Panc1 (cell line): ENCODE measurements around the gene KIF25.

Experiments used
- CTCF ChIP-seq: fragments of 450-650 bp; IDR thresholded peaks from 2 replicates; pipeline ENCODE4 v1.5.1; 2017; ENCODE audit warnings: mild to moderate bottlenecking
- POLR2AphosphoS5 ChIP-seq: IDR thresholded peaks from 2 replicates; pipeline ENCODE4 v1.6.1; 2012; ENCODE audit warnings: mild to moderate bottlenecking, low read depth, low read length, moderate library complexity
- REST ChIP-seq, 2 experiments: IDR thresholded peaks; 2 replicates each; pipeline ENCODE4 v1.6.1; 2011 to 2012; ENCODE audit warnings: low read depth in 2 of 2, control low read depth in 1 of 2, low read length in 1 of 2, mild to moderate bottlenecking in 1 of 2, moderate library complexity in 1 of 2; ENCODE audit not compliant: insufficient read depth in 1 of 2
- SIN3A ChIP-seq: IDR thresholded peaks from 2 replicates; pipeline ENCODE4 v1.6.1; 2012; ENCODE audit warnings: low read depth, mild to moderate bottlenecking, low read length, moderate library complexity, borderline replicate concordance; ENCODE audit not compliant: insufficient read depth

- TF ChIP-seq POLR2AphosphoS5 (no peak), CTCF (no peak), REST (IDR thresholded peaks at IDR 0.05; ENCODE audit: insufficient read depth in 1 of 2, low read depth in 2 of 2, low read length in 1 of 2) (no peak), SIN3A (no peak)
Observed at GRCh38 chr6:168001029-168001332, 3.5 kb downstream of the KIF25 start.
